H9 (cell line): ENCODE measurements around the gene TMEM239. TPM values are rescaled to one million over a fixed set of nuclear protein-coding genes. Genes with fewer than 3 reads are reported as not detected.

Source experiments
- DNase-seq: peaks from one replicate; pipeline ENCODE4 v3.0.0-alpha.2; 2017
- H2AFZ ChIP-seq: one replicate; pipeline ENCODE4 v1.6.1; 2013; ENCODE audit warnings: mild to moderate bottlenecking, low read length, control low read depth, moderate library complexity
- H2AK5ac ChIP-seq: 2 replicates; pipeline ENCODE4 v1.6.1; 2013; ENCODE audit warnings: low read length, control low read depth, mixed read lengths; ENCODE audit not compliant: insufficient read length
- H2BK120ac ChIP-seq: one replicate; pipeline ENCODE4 v1.6.1; 2013; ENCODE audit warnings: low read depth, mild to moderate bottlenecking, low read length, control low read depth, inconsistent platforms; ENCODE audit not compliant: poor library complexity, severe bottlenecking
- H2BK12ac ChIP-seq: 2 replicates; pipeline ENCODE4 v1.6.1; 2013; ENCODE audit warnings: low read length, control low read depth, mixed read lengths, low read depth; ENCODE audit not compliant: insufficient read length
- H2BK15ac ChIP-seq: 2 replicates; pipeline ENCODE4 v1.6.1; 2013; ENCODE audit warnings: low read depth, low read length, control low read depth
- H2BK20ac ChIP-seq: one replicate; pipeline ENCODE4 v1.6.1; 2013; ENCODE audit warnings: low read depth, mild to moderate bottlenecking, low read length, control low read depth, inconsistent platforms; ENCODE audit not compliant: poor library complexity, severe bottlenecking
- H2BK5ac ChIP-seq: 2 replicates; pipeline ENCODE4 v1.6.1; 2013; ENCODE audit warnings: low read length, control low read depth, mixed read lengths; ENCODE audit not compliant: insufficient read length
- H3K14ac ChIP-seq: 2 replicates; pipeline ENCODE4 v1.6.1; 2013; ENCODE audit warnings: low read length, control low read depth; ENCODE audit not compliant: insufficient read depth
- H3K18ac ChIP-seq: 2 replicates; pipeline ENCODE4 v1.6.1; 2013; ENCODE audit warnings: low read depth, mild to moderate bottlenecking, mixed read lengths, low read length, control low read depth; ENCODE audit not compliant: insufficient read length
- H3K23ac ChIP-seq: 2 replicates; pipeline ENCODE4 v1.6.1; 2013; ENCODE audit warnings: low read length, control low read depth, mixed read lengths, low read depth; ENCODE audit not compliant: insufficient read length
- H3K23me2 ChIP-seq: 2 replicates; pipeline ENCODE4 v1.6.1; 2013; ENCODE audit warnings: low read depth, mild to moderate bottlenecking, mixed read lengths, low read length, control low read depth; ENCODE audit not compliant: insufficient read length, poor library complexity, severe bottlenecking
- H3K27ac ChIP-seq: 2 replicates; pipeline ENCODE4 v1.5.1; 2013; ENCODE audit warnings: low read length, control low read depth, mixed read lengths, low read depth; ENCODE audit not compliant: insufficient read length
- H3K27me3 ChIP-seq: 2 replicates; pipeline ENCODE4 v1.6.1; 2013; ENCODE audit warnings: low read length, control low read depth, inconsistent platforms; ENCODE audit not compliant: insufficient read depth
- H3K4ac ChIP-seq: 2 replicates; pipeline ENCODE4 v1.6.1; 2013; ENCODE audit warnings: low read depth, mild to moderate bottlenecking, control low read depth, inconsistent platforms, low read length, moderate library complexity
- H3K4me1 ChIP-seq: 2 replicates; pipeline ENCODE4 v1.6.1; 2013; ENCODE audit warnings: low read length, control low read depth, inconsistent platforms; ENCODE audit not compliant: insufficient read depth
- H3K4me2 ChIP-seq: 2 replicates; pipeline ENCODE4 v1.6.1; 2013; ENCODE audit warnings: low read length, control low read depth, mixed read lengths; ENCODE audit not compliant: insufficient read length, insufficient read depth
- H3K56ac ChIP-seq: 2 replicates; pipeline ENCODE4 v1.6.1; 2013; ENCODE audit warnings: low read depth, mild to moderate bottlenecking, mixed read lengths, low read length, control low read depth; ENCODE audit not compliant: insufficient read length
- H3K79me1 ChIP-seq: 2 replicates; pipeline ENCODE4 v1.6.1; 2013; ENCODE audit warnings: low read depth, mild to moderate bottlenecking, moderate library complexity, low read length, control low read depth, inconsistent platforms; ENCODE audit not compliant: insufficient read depth, poor library complexity, severe bottlenecking
- H3K79me2 ChIP-seq: 2 replicates; pipeline ENCODE4 v1.6.1; 2013; ENCODE audit warnings: low read length, control low read depth, inconsistent platforms; ENCODE audit not compliant: insufficient read depth
- H3K9ac ChIP-seq: 2 replicates; pipeline ENCODE4 v1.6.1; 2013; ENCODE audit warnings: low read length, control low read depth, mixed read lengths; ENCODE audit not compliant: insufficient read length; ENCODE audit errors: extremely low read depth
- H3K9me3 ChIP-seq: one replicate; pipeline ENCODE4 v1.6.1; 2013; ENCODE audit warnings: low read depth, low read length, inconsistent platforms; ENCODE audit not compliant: control insufficient read depth
- H3T11ph ChIP-seq: one replicate; pipeline ENCODE4 v1.6.1; 2013; ENCODE audit warnings: mild to moderate bottlenecking, low read length, control low read depth, inconsistent platforms
- H4K20me1 ChIP-seq: one replicate; pipeline ENCODE4 v1.6.1; 2013; ENCODE audit not compliant: control insufficient read depth, insufficient read length, insufficient read depth
- H4K5ac ChIP-seq: 2 replicates; pipeline ENCODE4 v1.6.1; 2013; ENCODE audit warnings: low read depth, mild to moderate bottlenecking, mixed read lengths, low read length, control low read depth; ENCODE audit not compliant: insufficient read length
- H4K8ac ChIP-seq: replicated peaks from 2 replicates; pipeline ENCODE4 v1.6.1; 2013; ENCODE audit warnings: low read length, control low read depth, mixed read lengths, low read depth; ENCODE audit not compliant: insufficient read length
- H4K91ac ChIP-seq: 2 replicates; pipeline ENCODE4 v1.6.1; 2013; ENCODE audit warnings: low read depth, mild to moderate bottlenecking, moderate library complexity, mixed read lengths, low read length, control low read depth; ENCODE audit not compliant: insufficient read length
- H3K27ac Mint-ChIP-seq, 3 experiments: 2 replicates in 2 of 3; 3 replicates in 1 of 3; pipeline ENCODE4 v1.8.0; 2020 to 2021; ENCODE audit warnings: mixed read lengths in 3 of 3, mild to moderate bottlenecking in 1 of 3, moderate library complexity in 1 of 3
- H3K27me3 Mint-ChIP-seq: 2 replicates; pipeline ENCODE4 v1.8.0; 2021; ENCODE audit warnings: low read depth, mild to moderate bottlenecking, moderate library complexity, mixed read lengths
- H3K36me3 Mint-ChIP-seq, 3 experiments: 2 replicates in 2 of 3; 3 replicates in 1 of 3; pipeline ENCODE4 v1.8.0; 2020 to 2021; ENCODE audit warnings: low read depth in 3 of 3, mixed read lengths in 3 of 3; ENCODE audit not compliant: insufficient read depth in 1 of 3
- H3K4me1 Mint-ChIP-seq, 2 experiments: 2 replicates each; pipeline ENCODE4 v1.8.0; 2020; ENCODE audit warnings: mixed read lengths in 2 of 2
- H3K4me3 Mint-ChIP-seq, 2 experiments: 2 replicates in 1 of 2; 3 replicates in 1 of 2; pipeline ENCODE4 v1.8.0; 2020 to 2021; ENCODE audit warnings: mild to moderate bottlenecking in 2 of 2, mixed read lengths in 2 of 2, moderate library complexity in 1 of 2
- H3K9me3 Mint-ChIP-seq, 2 experiments: 2 replicates in 1 of 2; 3 replicates in 1 of 2; pipeline ENCODE4 v1.8.0; 2020; ENCODE audit warnings: mild to moderate bottlenecking in 2 of 2, mixed read lengths in 2 of 2, moderate library complexity in 1 of 2
- CTCF ChIP-seq: fragments of 200-600 bp; sonication (generic); conservative IDR thresholded peaks from 3 replicates; pipeline ENCODE4 v1.8.0; 2021; ENCODE audit warnings: antibody characterized with exemption, mild to moderate bottlenecking
- WGBS: extraction: QIAGEN DNeasy Blood & Tissue Kit; methylation state at CpG from one replicate; pipeline ENCODE4 v1.1.7; 2013; ENCODE audit warnings: missing lambda C conversion rate, low lambda C conversion rate, mixed read lengths; ENCODE audit not compliant: insufficient read length; ENCODE audit errors: extremely low coverage; 5-methylcytosine and 5-hydroxymethylcytosine counted together
- total RNA-seq: library from RNA; stranded (reverse); gene quantifications from 2 replicates; pipeline ENCODE4 v1.2.1, GENCODE V29; 2021

TMEM239 gene
- total RNA-seq, 1 experiment from 2014 or later = not detected

- H3T11ph ChIP-seq = no peak overlapping the region
- H3K79me1 ChIP-seq = no peaks in the 10 kb centered on the region
- no peak overlapping the region for H2AK5ac ChIP-seq
- Mint-ChIP-seq H3K27me3 (peaks cover 15% of the 10 kb centered on the region), H3K9me3 (peaks cover 0 to 4% of the 10 kb centered on the region in 2 experiments; a peak in 1 of 5 replicates), H3K4me1 (peaks cover 3 to 4% of the 10 kb centered on the region in 2 experiments; a peak in 3 of 4 replicates), H3K27ac (no peak overlapping the region; a peak in 1 of 7 replicates), H3K4me3 (no peak overlapping the region), H3K36me3 (peaks cover 3 to 27% (median 22%) of the 10 kb centered on the region in 3 experiments)
- no peaks in the 10 kb centered on the region for H3K23me2 ChIP-seq
- no peak for DNase-seq
- H3K9ac ChIP-seq = no peak overlapping the region
- H3K4me1 ChIP-seq = no peaks in the 10 kb centered on the region
- WGBS = no CpG with 5 or more reads among the region's 14 CpGs
- H3K4ac ChIP-seq = no peak overlapping the region
- H2AFZ ChIP-seq = no peak overlapping the region
- H3K18ac ChIP-seq = no peak overlapping the region
- no peak overlapping the region for H3K4me2 ChIP-seq
- no peak for TF ChIP-seq CTCF
- H2BK15ac ChIP-seq = no peak overlapping the region
- H2BK20ac ChIP-seq = no peak overlapping the region
- H3K9me3 ChIP-seq = no peaks in the 10 kb centered on the region
- no peak overlapping the region for H3K23ac ChIP-seq
- H2BK120ac ChIP-seq = no peak overlapping the region
- H4K8ac ChIP-seq = no peak overlapping the region
- no peak overlapping the region for H2BK5ac ChIP-seq
- no peaks in the 10 kb centered on the region for H3K79me2 ChIP-seq
- H3K27ac ChIP-seq = no peak overlapping the region
- H4K20me1 ChIP-seq = no peaks in the 10 kb centered on the region
- no peak overlapping the region for H3K56ac ChIP-seq
- no peak overlapping the region for H4K5ac ChIP-seq
- H3K27me3 ChIP-seq = peaks cover 4% of the 10 kb centered on the region; the same call in 1 of the 2 replicates
- no peak overlapping the region for H2BK12ac ChIP-seq
- H3K14ac ChIP-seq = no peak overlapping the region
- H4K91ac ChIP-seq = no peak overlapping the region
Measured at GRCh38 chr20:2834401-2835110, 18.4 kb downstream of the TMEM239 start.
